GM12864 (cell line): Measurements from ENCODE around the gene RPL37A.

Experiments used
- DNase-seq: peaks from one replicate; pipeline ENCODE4 v3.0.0-alpha.2; 2011; ENCODE audit warnings: low read depth
- H3K4me3 ChIP-seq: 2 replicates; pipeline ENCODE4 v1.5.1; 2011; ENCODE audit warnings: mild to moderate bottlenecking, low read depth, low read length, control low read depth
- CTCF ChIP-seq: IDR thresholded peaks from 2 replicates; pipeline ENCODE4 v1.5.1; 2011; ENCODE audit warnings: low read depth, mild to moderate bottlenecking, moderate library complexity, low read length, control low read depth, inconsistent platforms; ENCODE audit errors: missing control alignments

RPL37A gene

DNA sequence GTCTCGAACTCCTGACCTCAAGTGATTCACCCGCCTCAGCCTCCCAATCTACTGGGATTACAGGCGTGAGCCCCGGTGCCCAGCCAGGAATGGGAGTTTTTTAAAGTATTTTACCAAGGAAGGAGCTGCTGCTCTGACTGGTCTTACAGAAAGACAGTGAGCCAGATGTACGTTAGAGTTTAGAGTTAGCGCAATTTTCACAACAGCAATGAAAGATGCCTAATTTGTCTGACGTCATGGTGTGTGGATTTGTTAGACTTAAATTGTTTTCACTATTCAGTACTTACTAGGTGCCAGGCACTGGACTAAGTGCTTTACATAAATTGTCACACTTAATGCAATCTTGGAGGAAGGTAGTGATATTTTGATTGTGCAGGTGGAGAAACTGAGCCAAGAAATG is 12.4 kb upstream of the RPL37A start:
- no peak overlapping the region for H3K4me3 ChIP-seq
- no peak for TF ChIP-seq CTCF
- no peak for DNase-seq

DNA sequence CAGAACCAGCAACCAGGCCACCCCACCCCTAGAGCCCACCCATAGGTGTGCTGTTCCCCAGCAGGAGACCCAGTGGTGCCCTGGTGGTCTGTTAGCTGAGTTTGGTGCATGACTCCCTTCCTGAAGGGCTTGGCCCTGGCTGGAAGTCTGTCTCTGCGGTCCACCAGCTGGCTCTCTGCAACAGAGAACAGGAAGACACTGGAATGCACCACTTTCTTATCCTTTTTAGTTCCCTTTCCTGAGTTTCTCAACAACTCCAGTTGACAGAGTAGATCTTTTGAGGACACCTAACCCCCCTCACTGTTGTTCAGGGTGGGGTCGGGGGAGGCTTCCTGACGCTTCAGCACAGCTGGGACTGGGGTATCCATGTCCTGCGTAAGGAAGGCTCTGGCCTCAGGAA is 11.9 kb upstream of the RPL37A start:
- H3K4me3 ChIP-seq = no peak overlapping the region
- TF ChIP-seq CTCF = no peak
- DNase-seq = no peak

GRCh38 chr2:216490061-216490460 is 8.6 kb upstream of the RPL37A start:
- no peak overlapping the region for H3K4me3 ChIP-seq
- DNase-seq = no peak
- no peak for TF ChIP-seq CTCF

DNA sequence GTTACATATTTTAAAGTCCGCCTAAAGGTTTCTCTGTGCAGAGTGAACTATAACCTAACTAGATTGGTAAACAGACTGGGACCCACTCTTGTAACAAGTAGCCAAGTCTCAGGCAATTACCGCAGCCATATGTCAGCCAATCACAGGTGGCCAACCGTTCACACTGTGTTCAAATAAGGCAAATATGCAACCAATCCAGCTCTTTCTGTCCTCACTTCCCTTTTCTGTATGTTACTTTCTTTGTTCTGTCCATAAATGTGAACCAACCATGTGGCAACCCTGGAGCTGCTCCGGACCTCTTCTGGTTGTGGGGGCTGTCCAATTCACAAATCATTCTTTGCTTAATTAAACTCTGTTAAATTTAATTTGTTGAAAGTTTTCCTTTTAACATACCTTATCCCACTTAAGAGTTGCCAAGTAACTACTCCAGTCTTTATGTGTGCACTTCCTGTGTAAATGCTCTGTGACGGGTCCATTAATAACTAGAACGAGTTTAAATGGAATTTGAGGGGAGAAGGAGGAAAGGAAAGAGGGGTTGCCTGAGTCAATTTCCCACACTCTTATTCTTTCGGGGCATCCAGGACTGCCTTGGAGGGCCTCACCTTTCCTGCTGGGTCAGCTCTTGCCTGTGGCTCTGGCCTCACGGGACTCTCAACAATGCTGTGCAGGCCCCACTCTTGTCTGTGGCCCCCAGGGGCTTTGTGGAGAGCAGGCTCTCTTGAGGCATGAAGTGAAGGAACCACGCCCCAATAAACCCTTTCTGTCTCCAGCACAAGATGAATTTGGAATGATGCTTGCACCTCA is 6.6 kb upstream of the RPL37A start:
- TF ChIP-seq CTCF = no peak
- DNase-seq = peak; percentile 94
- H3K4me3 ChIP-seq = no peak overlapping the region

GRCh38 chr2:216492597-216493333 is 5.9 kb upstream of the RPL37A start:
- DNase-seq = no peak
- no peak overlapping the region for H3K4me3 ChIP-seq
- no peak for TF ChIP-seq CTCF

DNA sequence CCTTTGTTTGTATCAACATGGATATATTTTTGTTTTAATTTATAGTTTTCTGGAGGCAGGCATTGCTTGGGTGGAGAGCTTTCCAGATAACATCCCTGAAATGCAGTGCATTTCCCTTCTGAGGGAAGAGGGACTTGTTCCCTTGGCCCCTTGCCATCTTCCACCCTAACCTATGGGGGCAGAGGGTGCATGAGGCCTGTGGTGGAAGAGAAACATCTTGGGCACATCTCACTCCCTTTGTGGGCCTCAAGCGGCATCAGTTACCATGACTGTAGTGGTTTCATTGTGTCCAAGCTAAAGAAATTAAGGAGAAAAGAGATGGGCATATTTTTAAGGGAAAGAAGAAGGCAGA is 5.3 kb upstream of the RPL37A start:
- no peak overlapping the region for H3K4me3 ChIP-seq
- no peak for TF ChIP-seq CTCF
- DNase-seq = no peak

DNA sequence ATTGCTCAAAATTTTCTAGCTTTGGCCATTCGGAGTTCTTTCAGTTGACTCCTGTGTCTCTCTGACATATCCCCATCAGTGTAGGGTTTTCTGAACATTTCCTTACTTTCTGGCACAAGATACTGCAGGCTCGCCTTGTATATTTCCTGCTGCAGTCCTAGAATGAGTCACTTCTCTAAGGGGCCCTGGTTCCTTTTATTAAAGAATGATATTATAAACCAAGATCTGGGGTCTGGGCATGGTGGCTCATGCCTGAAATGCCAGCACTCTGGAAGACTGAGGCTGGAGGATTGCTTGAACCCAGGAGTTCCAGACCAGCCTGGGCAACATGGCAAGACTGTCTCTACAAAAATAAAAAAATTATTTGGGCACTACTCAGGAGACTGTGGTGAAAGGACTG is 3.0 kb upstream of the RPL37A start:
- DNase-seq = no peak
- TF ChIP-seq CTCF = no peak
- H3K4me3 ChIP-seq = no peak overlapping the region; the same call in 1 of the 2 replicates
